Stimulated activated CD4-positive, alpha-beta T cell treated with anti-CD3 and anti-CD28 coated beads, Interleukin-4, amount 100 ng/mL, for 4 hours (primary cell): Measurements from ENCODE around the gene OR4N5.
"Not testable (repeated sequence)": the region's sequence is repeated elsewhere in the genome, so short reads cannot be mapped to it uniquely, and the experiment has no call there.

Source experiments
- DNase-seq, 2 experiments: peaks; one replicate each; pipeline ENCODE4 v3.0.0-alpha.2; 2020

OR4N5 gene

DNA sequence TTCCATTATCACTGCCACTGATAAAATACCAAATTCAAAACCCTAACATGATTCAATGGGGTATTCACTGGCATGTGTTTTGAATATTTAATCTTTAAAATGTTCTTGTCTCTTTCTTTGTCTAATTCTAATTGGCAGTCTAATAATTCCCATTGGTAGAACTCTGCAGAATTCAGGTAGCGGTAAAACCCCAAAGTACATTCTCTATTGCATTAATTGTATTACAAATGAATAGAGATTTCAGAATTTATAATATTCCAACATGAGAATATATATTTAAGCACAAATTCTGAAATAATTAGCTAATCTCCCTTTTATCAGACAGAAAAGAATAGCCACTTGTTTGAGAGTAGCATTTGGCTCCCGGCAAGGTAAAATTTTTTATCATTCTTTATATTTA, at the start of gene OR4N5:
Gene OR4N5, plus strand, starts transcription at position 301 of the 400 bp plus-strand sequence. CDS start 4,916 bp downstream, outside the sequence.
- no peak for DNase-seq

GRCh38 chr14:20092050-20092449, 46.6 kb upstream of the OR4N5 start:
- DNase-seq = no peak

- no peak for DNase-seq
These were observed 45.2 kb upstream of the OR4N5 start for GRCh38 chr14:20093442-20093841.

GRCh38 chr14:20098926-20099770, 39.5 kb upstream of the OR4N5 start:
- DNase-seq = not testable (repeated sequence)

DNA sequence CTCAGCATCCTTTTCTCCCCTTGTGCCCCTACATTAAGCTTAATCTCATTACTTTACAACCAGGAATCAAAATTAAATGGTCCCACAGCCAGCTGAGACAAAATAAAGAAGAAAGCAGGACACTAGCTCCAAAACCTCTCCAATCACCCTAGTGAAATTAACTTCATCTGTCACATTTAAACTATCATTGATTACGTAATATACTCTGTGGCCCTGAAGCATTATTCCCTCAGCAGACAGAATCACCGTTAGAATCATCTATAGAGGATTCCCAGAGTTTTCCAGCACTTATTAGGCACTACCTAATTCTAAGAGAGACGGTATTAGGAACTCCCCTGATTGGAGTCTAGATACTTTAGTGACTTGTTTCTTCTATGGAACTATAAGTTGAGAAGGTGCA, 28.2 kb upstream of the OR4N5 start, which contains the start of gene OR4K17:
Gene OR4K17, plus strand, starts transcription at position 302 of the 400 bp plus-strand sequence. CDS start 6,761 bp downstream, outside the sequence.
- DNase-seq = no peak

- DNase-seq = no peak
These were observed 26.3 kb upstream of the OR4N5 start for GRCh38 chr14:20112321-20112720.

- DNase-seq = no peak
These were observed 21.9 kb upstream of the OR4N5 start for GRCh38 chr14:20116748-20117147.

- DNase-seq = no peak
These were observed 19.8 kb upstream of the OR4N5 start for GRCh38 chr14:20118795-20119194.

- no peak for DNase-seq
These were observed 5.3 kb downstream of the OR4N5 start for GRCh38 chr14:20143911-20144310.

DNA sequence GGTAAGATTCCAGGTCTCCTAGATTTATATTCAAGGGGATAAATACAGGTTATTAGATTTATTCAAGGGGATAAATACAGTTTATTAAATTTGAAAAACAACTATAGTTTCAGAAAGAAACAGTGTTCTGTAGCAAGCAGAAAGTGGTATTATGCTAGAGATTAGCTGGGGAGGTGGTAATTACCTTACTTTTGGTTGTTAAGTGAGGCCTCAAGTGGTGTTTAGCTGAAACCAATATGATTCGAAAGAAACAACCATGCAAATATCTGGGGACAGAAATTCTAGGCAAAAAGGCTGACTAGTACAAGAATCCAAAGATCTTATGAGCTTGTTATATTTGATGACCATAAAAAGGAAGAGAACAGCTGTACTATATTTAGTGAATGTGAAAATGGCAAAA, 6.2 kb downstream of the OR4N5 start:
- no peak for DNase-seq

GRCh38 chr14:20164462-20164861, 25.8 kb downstream of the OR4N5 start:
- DNase-seq = no peak

GRCh38 chr14:20167091-20167490, 28.5 kb downstream of the OR4N5 start:
- no peak for DNase-seq

- DNase-seq = not testable (repeated sequence)
These were observed 31.2 kb downstream of the OR4N5 start for GRCh38 chr14:20169852-20170251.

DNA sequence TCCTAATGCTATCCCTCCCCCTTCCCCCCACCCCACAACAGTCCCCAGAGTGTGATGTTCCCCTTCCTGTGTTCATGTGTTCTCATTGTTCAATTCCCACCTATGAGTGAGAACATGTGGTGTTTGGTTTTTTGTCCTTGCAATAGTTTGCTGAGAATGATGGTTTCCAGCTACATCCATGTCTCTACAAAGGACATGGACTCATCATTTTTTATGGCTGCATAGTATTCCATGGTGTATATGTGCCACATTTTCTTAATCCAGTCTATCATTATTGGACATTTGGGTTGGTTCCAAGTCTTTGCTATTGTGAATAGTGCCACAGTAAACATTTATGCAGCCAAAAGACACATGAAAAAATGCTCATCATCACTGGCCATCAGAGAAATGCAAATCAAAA, 35.6 kb downstream of the OR4N5 start:
- DNase-seq = not testable (repeated sequence)

GRCh38 chr14:20176330-20176729, 37.7 kb downstream of the OR4N5 start:
- DNase-seq = no peak

- no peak for DNase-seq
These were observed 38.9 kb downstream of the OR4N5 start for GRCh38 chr14:20177433-20177974.

DNA sequence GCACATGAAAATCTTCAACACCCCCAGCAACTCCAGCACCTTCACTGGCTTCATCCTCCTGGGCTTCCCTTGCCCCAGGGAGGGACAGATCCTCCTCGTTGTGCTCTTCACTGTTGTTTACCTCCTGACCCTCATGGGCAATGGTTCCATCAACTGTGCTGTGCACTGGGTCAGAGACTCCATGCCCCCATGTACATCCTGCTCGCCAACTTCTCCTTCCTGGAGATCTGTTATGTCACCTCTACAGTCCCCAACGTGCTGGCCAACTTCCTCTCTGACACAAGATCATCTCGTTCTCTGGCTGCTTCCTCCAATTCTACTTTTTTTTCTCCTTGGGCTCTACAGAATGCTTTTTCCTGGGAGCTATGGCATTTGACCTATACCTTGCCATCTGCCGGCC, 40.6 kb downstream of the OR4N5 start:
- no peak for DNase-seq

DNA sequence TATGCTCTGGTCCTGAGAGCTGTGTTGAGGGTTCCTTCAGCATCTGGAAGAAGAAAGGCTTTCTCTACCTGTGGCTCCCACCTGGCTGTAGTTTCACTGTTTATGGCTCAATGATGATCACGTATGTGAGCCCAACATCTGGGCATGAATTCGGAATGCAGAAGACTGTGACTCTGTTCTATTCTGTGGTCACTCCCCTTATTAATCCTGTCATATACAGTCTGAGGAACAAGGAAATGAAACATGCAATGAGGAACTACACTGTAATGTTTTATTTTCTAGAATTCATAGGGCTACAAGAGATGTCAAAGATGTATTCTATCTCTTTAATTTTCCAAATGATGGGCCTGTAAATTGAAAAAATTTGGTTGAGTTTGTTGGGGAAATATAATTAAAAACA, 41.3 kb downstream of the OR4N5 start:
- DNase-seq = no peak

- DNase-seq = no peak
These were observed 41.9 kb downstream of the OR4N5 start for GRCh38 chr14:20180486-20180885.

DNA sequence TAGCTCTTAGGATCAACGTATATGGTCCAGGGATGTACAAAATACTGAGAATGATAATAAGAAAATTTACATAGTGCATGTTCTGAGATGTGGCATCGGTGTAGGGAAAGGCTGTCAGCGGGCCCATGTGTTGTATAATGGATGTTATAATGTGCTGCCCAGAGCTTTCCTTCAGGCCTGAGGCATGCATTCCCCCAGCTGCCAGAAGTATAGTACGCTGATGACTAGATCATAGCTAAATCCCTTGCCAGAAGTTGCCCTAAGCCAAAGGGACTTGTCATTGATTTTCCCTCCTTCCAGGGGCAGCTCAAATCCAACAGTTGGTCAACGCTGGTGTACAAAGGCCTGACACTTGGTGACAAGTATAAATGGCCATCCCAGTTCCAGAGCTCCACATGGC, 45.6 kb downstream of the OR4N5 start:
- no peak for DNase-seq

GRCh38 chr14:20190596-20190995, 52.0 kb downstream of the OR4N5 start, which contains the start of gene OR11G2:
OR11G2 (plus strand) TSS chr14:20190896; CDS start chr14:20197438, 6,542 bp downstream.
- DNase-seq = no peak

- DNase-seq = no peak
These were observed 52.8 kb downstream of the OR4N5 start for GRCh38 chr14:20191396-20191795.

GRCh38 chr14:20194101-20194500, 55.5 kb downstream of the OR4N5 start:
- no peak for DNase-seq
